K562 (cell line): ENCODE data around the gene MRPL4. TPM values are rescaled to one million over a fixed set of nuclear protein-coding genes. Genes with fewer than 3 reads are reported as not detected.

Source experiments
- ATF6 ChIP-seq: sonication (generic); formaldehyde crosslinking; IDR thresholded peaks from 2 replicates; pipeline ENCODE4 v1.4.0; 2020; ENCODE audit warnings: mild to moderate bottlenecking, missing genetic modification reagents
- BRD4 ChIP-seq: fragments of 200-600 bp; sonication (generic); IDR thresholded peaks from 2 replicates; pipeline ENCODE4 v1.6.1; 2017; ENCODE audit warnings: inconsistent platforms
- BRF2 ChIP-seq: IDR thresholded peaks from 3 replicates; pipeline ENCODE4 v1.6.1; 2011; ENCODE audit warnings: borderline replicate concordance, mild to moderate bottlenecking; ENCODE audit not compliant: insufficient read length, insufficient read depth
- CHAMP1 ChIP-seq: fragments of 450-650 bp; IDR thresholded peaks from 2 replicates; pipeline ENCODE4 v1.6.1; 2016; ENCODE audit warnings: mild to moderate bottlenecking
- E2F3 ChIP-seq: fragments of 250-450 bp; sonication (Bioruptor Pico); IDR thresholded peaks from 2 replicates; pipeline ENCODE4 v1.4.0; 2020; ENCODE audit warnings: mild to moderate bottlenecking
- KLF1 ChIP-seq: fragments of 450-650 bp; IDR thresholded peaks from 2 replicates; pipeline ENCODE4 v1.6.1; 2016; ENCODE audit warnings: missing genetic modification characterization, missing compliant biosample characterization
- MYC ChIP-seq, 2 experiments: fragments of 250-450 bp in 1 of 2; sonication (Bioruptor Pico) in 1 of 2; IDR thresholded peaks; 2 replicates each; pipeline versions ENCODE4 v1.5.1 to v1.6.1; 2012 to 2021; ENCODE audit warnings: low read depth in 2 of 2, borderline replicate concordance in 1 of 2, improper control_type of control experiment in 1 of 2, low read length in 1 of 2, mild to moderate bottlenecking in 1 of 2, moderate library complexity in 1 of 2
- PHF20 ChIP-seq: fragments of 450-650 bp; IDR thresholded peaks from 2 replicates; pipeline ENCODE4 v1.6.1; 2018; ENCODE audit not compliant: partially characterized antibody
- ZNF318 ChIP-seq, 2 experiments: fragments of 450-650 bp; IDR thresholded peaks; 2 replicates each; pipeline ENCODE4 v1.6.1; 2016; ENCODE audit warnings: mild to moderate bottlenecking in 2 of 2, borderline replicate concordance in 1 of 2, low read depth in 1 of 2, moderate library complexity in 1 of 2
- ZNF668 ChIP-seq: fragments of 250-450 bp; sonication (Bioruptor Pico); IDR thresholded peaks from 2 replicates; pipeline ENCODE4 v1.8.0; 2022; ENCODE audit warnings: mild to moderate bottlenecking, inconsistent platforms
- ZNF699 ChIP-seq: fragments of 250-450 bp; sonication (Bioruptor Pico); IDR thresholded peaks from 2 replicates; pipeline ENCODE4 v1.8.0; 2021; ENCODE audit warnings: mild to moderate bottlenecking, moderate library complexity; ENCODE audit not compliant: insufficient replicate concordance
- polyA plus RNA-seq, 8 experiments: library from polyadenylated mRNA; depleted of rRNA in 4 of 8; stranded (reverse) in 5 of 8; unstranded in 3 of 8; fragments of >200 nt; fragmentation: Nextera tagmentation in 2 of 8; fragmentation: Illumina TruSeq in 1 of 8; extraction: Ambion mirVana in 2 of 8; extraction: Trizol in 1 of 8; gene quantifications; 2 replicates each; pipeline versions ENCODE4 v1.2.1 to v1.2.3, GENCODE V29; 2011 to 2014; ENCODE audit warnings: inconsistent platforms in 1 of 8, missing spikeins in 1 of 8
- total RNA-seq, 7 experiments: library from RNA; depleted of rRNA in 6 of 7; stranded (reverse); fragments of >200 nt in 6 of 7; fragmentation: Illumina TruSeq in 2 of 7; extraction: Trizol in 2 of 7; gene quantifications; 2 replicates each; pipeline versions ENCODE4 v1.2.1 to v1.2.3, GENCODE V29; 2011 to 2021; ENCODE audit warnings: low replicate concordance in 1 of 7

MRPL4 gene
- total and polyA plus RNA-seq, 9 of the 15 experiments (the other 6 are each of a cell fraction or from before 2014, with no cell fraction given) = 1.4 to 239 (median 64.9) TPM

- TF ChIP-seq E2F3 (CRISPR knock-in tag) (no peak), CHAMP1 (no peak), ZNF318 (IDR thresholded peaks at IDR 0.05; ENCODE audit: borderline replicate concordance in 1 of 2, low read depth in 1 of 2) (no peak), ZNF668 (CRISPR knock-in tag) (no peak), MYC (IDR thresholded peaks at IDR 0.05; ENCODE audit: low read depth, low read length) (peak; percentile 59), MYC (CRISPR knock-in tag; IDR thresholded peaks at IDR 0.05; ENCODE audit: borderline replicate concordance, low read depth) (peak; percentile 70; the same call in 1 of the 2 replicates), BRD4 (no peak; the same call in 1 of the 2 replicates), BRF2 (no peak), ATF6 (CRISPR knock-in tag) (no peak; the same call in 1 of the 2 replicates), PHF20 (no peak), KLF1 (no peak), ZNF699 (CRISPR knock-in tag) (no peak)
Measured at GRCh38 chr19:10286803-10287737, 35.1 kb downstream of the MRPL4 start, which contains the start of gene ICAM4 (continued).
